ENCODE data around the gene SLC38A8.

DNA sequence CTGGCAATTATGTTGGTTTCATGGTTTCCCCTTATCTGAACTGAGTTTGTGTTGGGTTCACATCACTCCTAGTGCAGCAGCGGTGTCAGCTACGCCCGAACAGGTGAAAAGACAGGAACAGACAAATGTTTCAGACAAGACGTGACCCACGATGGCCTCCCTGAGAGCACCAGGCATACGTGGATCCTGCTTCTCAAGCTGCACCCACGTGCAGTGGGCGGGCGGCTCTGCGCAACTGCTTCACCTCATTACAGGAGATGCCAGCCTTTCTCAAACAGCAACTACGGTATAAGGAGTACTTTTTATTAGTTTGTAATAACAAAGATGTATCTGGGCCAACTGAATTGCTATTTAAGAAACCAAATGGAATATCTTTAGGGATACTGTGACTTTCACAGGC is 32.8 kb upstream of the SLC38A8 start:
- TF ChIP-seq, protein P1, sequence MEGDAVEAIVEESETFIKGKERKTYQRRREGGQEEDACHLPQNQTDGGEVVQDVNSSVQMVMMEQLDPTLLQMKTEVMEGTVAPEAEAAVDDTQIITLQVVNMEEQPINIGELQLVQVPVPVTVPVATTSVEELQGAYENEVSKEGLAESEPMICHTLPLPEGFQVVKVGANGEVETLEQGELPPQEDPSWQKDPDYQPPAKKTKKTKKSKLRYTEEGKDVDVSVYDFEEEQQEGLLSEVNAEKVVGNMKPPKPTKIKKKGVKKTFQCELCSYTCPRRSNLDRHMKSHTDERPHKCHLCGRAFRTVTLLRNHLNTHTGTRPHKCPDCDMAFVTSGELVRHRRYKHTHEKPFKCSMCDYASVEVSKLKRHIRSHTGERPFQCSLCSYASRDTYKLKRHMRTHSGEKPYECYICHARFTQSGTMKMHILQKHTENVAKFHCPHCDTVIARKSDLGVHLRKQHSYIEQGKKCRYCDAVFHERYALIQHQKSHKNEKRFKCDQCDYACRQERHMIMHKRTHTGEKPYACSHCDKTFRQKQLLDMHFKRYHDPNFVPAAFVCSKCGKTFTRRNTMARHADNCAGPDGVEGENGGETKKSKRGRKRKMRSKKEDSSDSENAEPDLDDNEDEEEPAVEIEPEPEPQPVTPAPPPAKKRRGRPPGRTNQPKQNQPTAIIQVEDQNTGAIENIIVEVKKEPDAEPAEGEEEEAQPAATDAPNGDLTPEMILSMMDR (IDR thresholded peaks at IDR 0.05), result no peak
- TF ChIP-seq POLR2A (IDR thresholded peaks at IDR 0.05), result no peak

All from Peyer's patch (tissue), 4 donors.